Lower lobe of right lung (tissue), 2 donors: ENCODE data around the gene CNTD1. TPM values are rescaled to one million over a fixed set of nuclear protein-coding genes. Genes with fewer than 3 reads are reported as not detected.
A peak's percentile ranks its signal among the peaks of the same experiment; 100 is the strongest.

Experiments
- ATAC-seq, 2 donors: fragments of 200-7000 bp; cut with Tn5 transposase; one replicate each; pipeline ENCODE4 v1.9.1; 2020 to 2022; ENCODE audit warnings: mild to moderate bottlenecking in 2 of 2, moderate library complexity in 2 of 2
- DNase-seq: peaks from one replicate; pipeline ENCODE4 v3.0.0-alpha.2; 2020
- H3K27ac ChIP-seq: fragments of 200-600 bp; one replicate; pipeline ENCODE4 v1.8.0; 2022
- H3K27me3 ChIP-seq: fragments of 200-600 bp; one replicate; pipeline ENCODE4 v1.8.0; 2022; ENCODE audit warnings: low read depth
- H3K36me3 ChIP-seq: fragments of 200-600 bp; one replicate; pipeline ENCODE4 v1.8.0; 2022; ENCODE audit warnings: mild to moderate bottlenecking
- H3K4me1 ChIP-seq: fragments of 200-600 bp; one replicate; pipeline ENCODE4 v1.8.0; 2022
- H3K4me3 ChIP-seq: fragments of 200-600 bp; one replicate; pipeline ENCODE4 v1.8.0; 2022; ENCODE audit warnings: mild to moderate bottlenecking
- H3K9me3 ChIP-seq: fragments of 200-600 bp; one replicate; pipeline ENCODE4 v1.8.0; 2022
- intact Hi-C: fragments of 100-400 bp; cut with DNase I; formaldehyde crosslinking; loops from one replicate; pipeline ENCODE4 v1.11.0; 2022
- total RNA-seq: library from RNA; stranded (reverse); fragmentation: NEBNext Ultra II Directional; extraction: Animal tissue kit (Norgen Biotek cat#: 25700); gene quantifications from one replicate; pipeline ENCODE4 v1.2.1, GENCODE V29; 2021
- TF ChIP-seq, protein P1 (sequence below): fragments of 200-600 bp; IDR thresholded peaks from one replicate; pipeline ENCODE4 v1.8.0; 2022; ENCODE audit warnings: antibody characterized with exemption, mild to moderate bottlenecking
- donor health status: DM: no; HTN: yes; CAD: no; lungs with severe emphysema.

Gene CNTD1
- total RNA-seq, 1 donor from 2014 or later = 1.6 TPM

DNA sequence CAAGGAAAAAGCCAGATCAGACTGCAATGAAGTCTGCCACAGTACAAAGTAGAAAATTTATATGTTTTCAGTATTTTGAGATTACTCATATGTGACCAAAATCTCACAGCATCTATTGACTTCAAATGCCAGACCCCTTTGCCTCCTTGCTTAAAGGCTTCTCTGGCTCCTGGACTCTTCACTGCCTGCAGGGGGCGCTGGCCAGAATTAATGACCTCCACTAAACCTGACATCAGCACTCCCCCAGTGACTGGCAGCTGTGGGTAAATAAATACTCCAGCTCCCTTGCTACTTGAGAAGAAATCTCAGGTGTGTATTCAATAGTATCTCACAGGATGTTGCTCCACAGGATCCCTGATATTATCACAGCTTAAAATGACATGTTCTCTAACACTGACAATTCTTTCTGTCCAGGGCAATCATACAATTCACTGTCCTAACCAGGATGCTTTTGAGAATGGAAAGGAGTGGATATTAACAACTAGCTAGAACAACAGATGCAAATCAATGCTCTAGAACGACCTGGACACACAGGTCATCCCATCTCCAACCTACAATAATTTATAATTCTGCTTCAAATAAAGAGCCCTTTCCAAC lies 21.4 kb downstream of the CNTD1 start:
- peak; percentile 73 for DNase-seq
- intact Hi-C loops = no loop called here
- H3K36me3 ChIP-seq = peaks cover 78% of the 10 kb centered on the region

DNA sequence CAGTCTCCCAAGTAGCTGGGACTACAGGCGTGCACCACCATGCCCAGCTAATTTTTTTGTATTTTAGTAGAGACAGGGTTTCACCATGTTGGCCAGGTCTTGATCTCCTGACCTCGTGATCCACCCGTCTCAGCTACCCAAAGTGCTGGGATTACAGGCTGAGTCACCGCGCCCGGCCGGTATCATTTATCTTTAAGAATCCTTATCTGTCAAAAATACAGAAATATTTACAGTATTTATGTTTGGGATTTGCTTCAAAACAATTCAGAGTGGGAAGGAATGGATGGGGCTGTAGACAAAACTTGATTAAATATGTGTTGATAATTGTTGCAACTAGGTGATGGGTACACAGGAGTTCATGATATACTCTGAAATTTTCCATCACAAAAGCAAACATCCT lies 22.5 kb downstream of the CNTD1 start:
- Histone ChIP-seq H3K9me3 (no peaks in the 10 kb centered on the region), H3K27me3 (no peaks in the 10 kb centered on the region), H3K36me3 (peaks cover 66% of the 10 kb centered on the region), H3K27ac (no peak overlapping the region), H3K4me1 (peaks cover 19% of the 10 kb centered on the region), H3K4me3 (no peak overlapping the region)
- TF ChIP-seq, protein P1, sequence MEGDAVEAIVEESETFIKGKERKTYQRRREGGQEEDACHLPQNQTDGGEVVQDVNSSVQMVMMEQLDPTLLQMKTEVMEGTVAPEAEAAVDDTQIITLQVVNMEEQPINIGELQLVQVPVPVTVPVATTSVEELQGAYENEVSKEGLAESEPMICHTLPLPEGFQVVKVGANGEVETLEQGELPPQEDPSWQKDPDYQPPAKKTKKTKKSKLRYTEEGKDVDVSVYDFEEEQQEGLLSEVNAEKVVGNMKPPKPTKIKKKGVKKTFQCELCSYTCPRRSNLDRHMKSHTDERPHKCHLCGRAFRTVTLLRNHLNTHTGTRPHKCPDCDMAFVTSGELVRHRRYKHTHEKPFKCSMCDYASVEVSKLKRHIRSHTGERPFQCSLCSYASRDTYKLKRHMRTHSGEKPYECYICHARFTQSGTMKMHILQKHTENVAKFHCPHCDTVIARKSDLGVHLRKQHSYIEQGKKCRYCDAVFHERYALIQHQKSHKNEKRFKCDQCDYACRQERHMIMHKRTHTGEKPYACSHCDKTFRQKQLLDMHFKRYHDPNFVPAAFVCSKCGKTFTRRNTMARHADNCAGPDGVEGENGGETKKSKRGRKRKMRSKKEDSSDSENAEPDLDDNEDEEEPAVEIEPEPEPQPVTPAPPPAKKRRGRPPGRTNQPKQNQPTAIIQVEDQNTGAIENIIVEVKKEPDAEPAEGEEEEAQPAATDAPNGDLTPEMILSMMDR = no peak
- DNase-seq (no peak), ATAC-seq (no peak)
- intact Hi-C loops = no loop called here

More for the DNA sequence above, 21.4 kb downstream of the CNTD1 start:
- H3K9me3 ChIP-seq = no peaks in the 10 kb centered on the region
- no peak overlapping the region for H3K27ac ChIP-seq
- no peaks in the 10 kb centered on the region for H3K27me3 ChIP-seq
- no peak overlapping the region for H3K4me3 ChIP-seq
- TF ChIP-seq, protein P1 = peak; percentile 72
- no peak for ATAC-seq
- H3K4me1 ChIP-seq = peaks cover 19% of the 10 kb centered on the region

- Histone ChIP-seq H3K27ac (no peak overlapping the region), H3K9me3 (no peaks in the 10 kb centered on the region), H3K36me3 (peaks cover 3% of the 10 kb centered on the region), H3K27me3 (no peaks in the 10 kb centered on the region), H3K4me1 (peaks cover 16% of the 10 kb centered on the region), H3K4me3 (no peak overlapping the region)
- DNase-seq (no peak), ATAC-seq (no peak)
- TF ChIP-seq, protein P1 = no peak
- intact Hi-C loops = no loop called here
Observed at GRCh38 chr17:42827472-42827871, 28.8 kb downstream of the CNTD1 start.

DNA sequence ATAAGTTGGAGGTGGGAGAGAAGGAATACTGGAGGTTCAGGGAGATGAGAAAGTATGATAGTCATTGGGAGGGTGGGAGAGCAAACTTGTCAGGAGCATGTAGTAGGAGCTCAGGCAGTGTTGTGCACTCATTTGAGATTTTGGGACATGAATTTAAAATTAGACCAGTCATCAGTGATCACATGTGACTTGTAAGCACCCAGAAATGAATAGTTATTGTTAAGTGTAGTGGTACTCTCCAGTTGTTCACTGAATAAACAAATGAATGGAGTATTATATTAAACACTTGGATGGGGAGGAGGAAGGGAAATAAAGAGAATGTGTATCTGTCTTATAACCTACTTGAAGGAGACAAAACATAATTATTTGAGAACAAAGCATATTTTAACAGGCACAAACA lies 32.3 kb downstream of the CNTD1 start:
- H3K36me3 ChIP-seq = peaks cover 14% of the 10 kb centered on the region
- intact Hi-C loops = no loop called here
- H3K4me1 ChIP-seq = peaks cover 26% of the 10 kb centered on the region
- no peak overlapping the region for H3K4me3 ChIP-seq
- TF ChIP-seq, protein P1 = no peak
- no peaks in the 10 kb centered on the region for H3K27me3 ChIP-seq
- DNase-seq (no peak), ATAC-seq (no peak)
- H3K27ac ChIP-seq = no peak overlapping the region
- no peaks in the 10 kb centered on the region for H3K9me3 ChIP-seq

DNA sequence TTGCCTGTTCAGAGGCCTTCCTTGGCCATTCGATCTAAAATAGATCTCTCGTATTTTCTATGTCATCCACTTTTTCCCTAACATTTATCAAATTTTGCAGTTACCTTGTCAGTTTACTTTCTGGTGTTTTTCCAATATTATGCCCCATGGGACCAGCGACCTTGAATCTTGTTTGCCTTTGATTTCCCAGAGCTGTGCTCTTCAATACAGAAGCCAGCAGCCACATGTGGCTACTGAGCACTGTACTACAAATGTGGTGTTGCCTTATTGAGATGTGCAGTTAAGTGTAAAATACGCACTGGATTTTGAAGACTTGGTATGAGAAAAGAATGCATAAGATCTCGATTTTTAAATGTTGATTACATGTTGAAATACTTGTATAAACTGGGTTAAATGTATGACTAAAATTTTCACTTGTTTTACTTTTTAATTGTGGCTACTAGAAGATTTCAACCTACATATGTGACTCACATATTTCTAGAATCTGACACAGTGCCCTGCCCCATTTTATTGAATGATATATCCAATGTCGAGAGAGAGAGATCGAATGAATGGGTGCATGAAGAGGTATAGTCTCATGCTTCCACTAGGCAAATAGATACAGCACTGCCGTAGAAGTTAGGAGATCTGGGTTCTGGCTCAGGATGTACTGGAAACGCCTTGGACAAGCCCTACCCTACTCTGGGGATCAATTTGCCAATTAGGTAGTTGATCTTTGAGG lies 33.7 kb downstream of the CNTD1 start:
- H3K9me3 ChIP-seq = no peaks in the 10 kb centered on the region
- DNase-seq (no peak), ATAC-seq (peak; percentile 20 to 24)
- intact Hi-C loops = no loop called here
- H3K27ac ChIP-seq = peak overlapping the region; percentile 92
- peaks cover 28% of the 10 kb centered on the region for H3K36me3 ChIP-seq
- H3K4me3 ChIP-seq = peak overlapping the region; percentile 93
- no peaks in the 10 kb centered on the region for H3K27me3 ChIP-seq
- H3K4me1 ChIP-seq = peaks cover 26% of the 10 kb centered on the region
- TF ChIP-seq, protein P1 = no peak
